ENCODE data around the gene CDH5.

DNA sequence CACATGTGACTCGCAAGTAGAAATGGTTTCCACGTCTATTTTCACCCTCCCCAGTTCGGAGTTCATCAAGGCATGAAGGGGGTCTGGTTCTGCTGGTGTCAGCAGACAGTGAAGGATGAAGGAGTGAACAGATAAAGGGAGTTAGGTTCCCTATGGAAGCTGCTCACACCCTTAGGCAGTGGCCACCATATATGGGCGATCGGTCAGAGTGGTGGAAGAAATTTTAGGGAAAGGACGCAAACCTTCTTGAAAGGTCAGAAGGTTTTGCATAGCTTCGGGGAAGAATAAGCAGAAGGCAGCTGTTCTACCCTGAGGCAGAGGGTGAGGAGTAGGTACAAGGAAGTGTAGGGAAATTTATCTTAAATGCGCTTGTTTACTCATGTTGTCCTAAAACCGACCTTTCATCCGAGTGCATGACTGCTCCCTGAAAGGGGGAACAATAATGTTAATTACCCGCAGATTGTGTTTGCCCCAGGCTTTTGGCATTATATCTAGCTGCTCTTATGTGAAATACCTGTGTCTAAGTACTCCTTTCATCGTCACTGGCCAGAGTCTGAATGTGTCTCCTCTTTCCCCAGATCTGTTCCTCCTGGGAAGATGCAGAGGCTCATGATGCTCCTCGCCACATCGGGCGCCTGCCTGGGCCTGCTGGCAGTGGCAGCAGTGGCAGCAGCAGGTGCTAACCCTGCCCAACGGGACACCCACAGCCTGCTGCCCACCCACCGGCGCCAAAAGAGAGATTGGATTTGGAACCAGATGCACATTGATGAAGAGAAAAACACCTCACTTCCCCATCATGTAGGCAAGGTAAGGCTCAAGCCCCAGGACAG lies 12.5 kb downstream of the CDH5 start:
- TF ChIP-seq POLR2AphosphoS5 (IDR thresholded peaks at IDR 0.05; ENCODE audit: low read depth, low read length) (no peak), TAF1 (IDR thresholded peaks at IDR 0.05; ENCODE audit: borderline replicate concordance, low read depth, low read length) (no peak), POLR2A (IDR thresholded peaks at IDR 0.05; ENCODE audit: low read depth, low read length) (no peak)
